OCI-LY7 (cell line): ENCODE measurements around the gene TJP3.

Experiments used
- CTCF ChIP-seq: fragments of 200-600 bp; sonication (generic); conservative IDR thresholded peaks from 2 replicates; pipeline ENCODE4 v1.5.1; 2014; ENCODE audit warnings: mild to moderate bottlenecking, antibody characterized with exemption, low read length, moderate library complexity, mixed read lengths
- EZH2phosphoT487 ChIP-seq: fragments of 200-600 bp; sonication (generic); IDR thresholded peaks from 2 replicates; pipeline ENCODE4 v1.6.1; 2018; ENCODE audit warnings: low read depth, borderline replicate concordance, mild to moderate bottlenecking, mixed run types, antibody characterized with exemption, low read length, moderate library complexity, mixed read lengths

GRCh38 chr19:3721887-3722442 is 13.8 kb downstream of the TJP3 start:
- TF ChIP-seq CTCF: no peak
- no peak for TF ChIP-seq EZH2phosphoT487
